CD14-positive monocyte (primary cell): Measurements from ENCODE around the gene EPB41L4A. TPM values are rescaled to one million over a fixed set of nuclear protein-coding genes. Genes with fewer than 3 reads are reported as not detected.

Experiments
- DNase-seq, 3 donors: peaks; one replicate each; pipeline ENCODE4 v3.0.0-alpha.2; 2011 to 2022
- H2AFZ ChIP-seq: 2 replicates; pipeline ENCODE4 v1.6.0; 2012; ENCODE audit warnings: mild to moderate bottlenecking, low read depth, low read length, inconsistent platforms; ENCODE audit not compliant: insufficient read depth, poor library complexity, severe bottlenecking
- H3K27ac ChIP-seq, 2 donors: 1 replicate in 1 of 2; 2 replicates in 1 of 2; pipeline ENCODE4 v1.5.1; 2012 to 2013; ENCODE audit warnings: low read length in 2 of 2, control low read depth in 1 of 2, inconsistent platforms in 1 of 2, low read depth in 1 of 2, mild to moderate bottlenecking in 1 of 2
- H3K27me3 ChIP-seq, 2 donors: one replicate each; pipeline versions ENCODE4 v1.6.0 to v1.6.1; 2011 to 2013; ENCODE audit warnings: low read length in 2 of 2; ENCODE audit not compliant: control insufficient read depth in 2 of 2, insufficient read depth in 2 of 2
- H3K36me3 ChIP-seq, 2 donors: replicated peaks in 1 of 2; 1 replicate in 1 of 2; 2 replicates in 1 of 2; pipeline versions ENCODE4 v1.5.1 to v1.6.1; 2012 to 2013; ENCODE audit warnings: low read length in 2 of 2, control low read depth in 1 of 2, inconsistent platforms in 1 of 2, mild to moderate bottlenecking in 1 of 2; ENCODE audit not compliant: insufficient read depth in 2 of 2, control insufficient read depth in 1 of 2
- H3K4me1 ChIP-seq, 2 donors: 1 replicate in 1 of 2; 2 replicates in 1 of 2; pipeline versions ENCODE4 v1.5.1 to v1.6.1; 2012 to 2013; ENCODE audit warnings: low read length in 2 of 2, control low read depth in 1 of 2, inconsistent platforms in 1 of 2, mild to moderate bottlenecking in 1 of 2, moderate library complexity in 1 of 2; ENCODE audit not compliant: insufficient read depth in 2 of 2, control insufficient read depth in 1 of 2
- H3K4me2 ChIP-seq: replicated peaks from 2 replicates; pipeline ENCODE3; 2012; ENCODE audit warnings: low read length, moderate library complexity, mild to moderate bottlenecking; ENCODE audit not compliant: poor library complexity, severe bottlenecking; ENCODE audit errors: extremely low read depth
- H3K4me3 ChIP-seq, 3 experiments: fragments of 200-600 bp in 1 of 3; sonication (generic) in 1 of 3; replicated peaks in 1 of 3; 1 replicate in 2 of 3; 2 replicates in 1 of 3; pipeline ENCODE4 v1.5.1; 2011 to 2013; ENCODE audit warnings: low read length in 3 of 3, mild to moderate bottlenecking in 3 of 3, control low read depth in 2 of 3, low read depth in 2 of 3, inconsistent platforms in 1 of 3, moderate library complexity in 1 of 3
- H3K79me2 ChIP-seq: 2 replicates; pipeline ENCODE4 v1.6.0; 2012; ENCODE audit warnings: mild to moderate bottlenecking, control low read depth, inconsistent platforms, low read length, moderate library complexity; ENCODE audit not compliant: insufficient read depth
- H3K9ac ChIP-seq: 2 replicates; pipeline ENCODE4 v1.6.0; 2017; ENCODE audit warnings: low read length, mild to moderate bottlenecking; ENCODE audit not compliant: insufficient read depth, poor library complexity, severe bottlenecking
- H3K9me3 ChIP-seq, 2 donors: replicated peaks in 1 of 2; 1 replicate in 1 of 2; 2 replicates in 1 of 2; pipeline versions ENCODE4 v1.5.1 to v1.6.1; 2012 to 2013; ENCODE audit warnings: low read length in 2 of 2, control low read depth in 1 of 2; ENCODE audit not compliant: control insufficient read depth in 1 of 2, insufficient read depth in 1 of 2
- H4K20me1 ChIP-seq: 2 replicates; pipeline ENCODE4 v1.6.0; 2012; ENCODE audit warnings: mild to moderate bottlenecking, low read length, control low read depth, moderate library complexity; ENCODE audit not compliant: insufficient read depth
- H3K27ac Mint-ChIP-seq, 7 donors: one replicate each; pipeline ENCODE4 v1.8.0; 2020; ENCODE audit warnings: mild to moderate bottlenecking in 7 of 7, mixed read lengths in 7 of 7, moderate library complexity in 6 of 7, inconsistent platforms in 2 of 7
- H3K27me3 Mint-ChIP-seq, 3 donors: one replicate each; pipeline ENCODE4 v1.8.0; 2021 to 2022; ENCODE audit warnings: low read depth in 3 of 3, mild to moderate bottlenecking in 3 of 3, mixed read lengths in 3 of 3, moderate library complexity in 3 of 3, inconsistent platforms in 1 of 3
- H3K36me3 Mint-ChIP-seq, 2 donors: one replicate each; pipeline ENCODE4 v1.8.0; 2020; ENCODE audit warnings: mixed read lengths in 2 of 2, inconsistent platforms in 1 of 2, mild to moderate bottlenecking in 1 of 2
- H3K4me1 Mint-ChIP-seq: one replicate; pipeline ENCODE4 v1.8.0; 2020; ENCODE audit warnings: mild to moderate bottlenecking, mixed read lengths
- H3K4me3 Mint-ChIP-seq, 2 donors: one replicate each; pipeline ENCODE4 v1.8.0; 2020; ENCODE audit warnings: mild to moderate bottlenecking in 2 of 2, mixed read lengths in 2 of 2, moderate library complexity in 1 of 2
- H3K9me3 Mint-ChIP-seq, 7 donors: one replicate each; pipeline ENCODE4 v1.8.0; 2020 to 2022; ENCODE audit warnings: mixed read lengths in 7 of 7, mild to moderate bottlenecking in 6 of 7, moderate library complexity in 6 of 7, inconsistent platforms in 2 of 7
- CTCF ChIP-seq: fragments of 200-600 bp; IDR thresholded peaks from one replicate; pipeline ENCODE4 v1.8.0; 2022; ENCODE audit warnings: antibody characterized with exemption, mild to moderate bottlenecking
- WGBS: methylation state at CpG from one replicate; pipeline ENCODE4 v1.1.5; 2013; ENCODE audit warnings: missing lambda C conversion rate; ENCODE audit not compliant: insufficient coverage; 5-methylcytosine and 5-hydroxymethylcytosine counted together
- intact Hi-C, 2 donors: fragments of 100-400 bp; cut with micrococcal nuclease; formaldehyde crosslinking; loops; one replicate each; pipeline versions ENCODE4 v1.15.0 to v1.15.1; 2023
- polyA plus RNA-seq, 3 donors: library from polyadenylated mRNA; depleted of rRNA in 1 of 3; unstranded in 2 of 3; stranded (reverse) in 1 of 3; fragments of 300-500 nt in 2 of 3; fragments of >200 nt in 1 of 3; fragmentation: Illumina TruSeq in 2 of 3; gene quantifications; 1 replicate in 2 of 3; 2 replicates in 1 of 3; pipeline ENCODE4 v1.2.3, GENCODE V29; 2012 to 2021

Gene EPB41L4A
- polyA plus RNA-seq, 3 donors = 0.01 to 0.05 TPM; not detected in 1

- H3K79me2 ChIP-seq = peaks cover 17% of the 10 kb centered on the region
- H3K36me3 ChIP-seq = peaks cover 44 to 59% of the 10 kb centered on the region in 2 donors
- Mint-ChIP-seq H3K27ac (no peak overlapping the region), H3K4me3 (no peak overlapping the region), H3K27me3 (peaks cover 0 to 4% (median 0%) of the 10 kb centered on the region in 3 donors), H3K36me3 (peaks cover 57 to 62% of the 10 kb centered on the region in 2 donors), H3K9me3 (peaks cover 0 to 3% (median 0%) of the 10 kb centered on the region in 7 donors), H3K4me1 (peaks cover 16% of the 10 kb centered on the region)
- H3K4me2 ChIP-seq = no peak overlapping the region
- H4K20me1 ChIP-seq = no peaks in the 10 kb centered on the region
- WGBS = no CpG with 5 or more reads among the region's 3 CpGs
- intact Hi-C loops = loop anchor here in 1 of 2 donors (10.0 kb wide), 1 partner anchor 1071 kb away; the partner anchor contains the start of gene WDR36
- no peak overlapping the region for H2AFZ ChIP-seq
- no peaks in the 10 kb centered on the region for H3K9me3 ChIP-seq
- H3K27ac ChIP-seq = no peak overlapping the region
- H3K4me3 ChIP-seq = no peak overlapping the region
- TF ChIP-seq CTCF = no peak
- H3K27me3 ChIP-seq = no peaks in the 10 kb centered on the region
- DNase-seq = no peak
- peaks cover 10 to 14% of the 10 kb centered on the region in 2 donors for H3K4me1 ChIP-seq
- H3K9ac ChIP-seq = no peak overlapping the region
Observed at GRCh38 chr5:112165399-112165798, 253.7 kb downstream of the EPB41L4A start.

- Mint-ChIP-seq H3K4me3 (no peak overlapping the region), H3K27me3 (peaks cover 0 to 5% (median 0%) of the 10 kb centered on the region in 3 donors), H3K9me3 (peaks cover 0 to 7% (median 0%) of the 10 kb centered on the region in 7 donors), H3K36me3 (peaks cover 52 to 56% of the 10 kb centered on the region in 2 donors), H3K27ac (peak overlapping the region in 1 of 7 donors; percentile 32), H3K4me1 (peaks cover 19% of the 10 kb centered on the region)
- intact Hi-C loops = loop anchor here in 1 of 2 donors (10.0 kb wide), 1 partner anchor 1069 kb away; the partner anchor contains the start of gene WDR36
- peaks cover 44 to 59% of the 10 kb centered on the region in 2 donors for H3K36me3 ChIP-seq
- H4K20me1 ChIP-seq = no peaks in the 10 kb centered on the region
- TF ChIP-seq CTCF = no peak
- DNase-seq = no peak
- no peak overlapping the region for H3K9ac ChIP-seq
- no peak overlapping the region for H3K4me3 ChIP-seq
- no peak overlapping the region for H2AFZ ChIP-seq
- peaks cover 13 to 18% of the 10 kb centered on the region in 2 donors for H3K4me1 ChIP-seq
- H3K79me2 ChIP-seq = peaks cover 17% of the 10 kb centered on the region
- no peaks in the 10 kb centered on the region for H3K27me3 ChIP-seq
- 100% methylated on average over 1 of the region's 1 CpG for WGBS
- no peaks in the 10 kb centered on the region for H3K9me3 ChIP-seq
- H3K4me2 ChIP-seq = no peak overlapping the region
- H3K27ac ChIP-seq = peak overlapping the region in 1 of 2 donors; percentile 3
Observed at GRCh38 chr5:112163435-112163834, 255.6 kb downstream of the EPB41L4A start.
